Ishikawa (cell line): ENCODE data around the gene GPR52.

Source experiments
- CEBPB ChIP-seq: IDR thresholded peaks from 2 replicates; pipeline ENCODE4 v1.6.1; 2012
- CREB1 ChIP-seq: IDR thresholded peaks from 2 replicates; pipeline ENCODE4 v1.6.1; 2012; ENCODE audit warnings: low read depth
- EGR1 ChIP-seq: IDR thresholded peaks from 2 replicates; pipeline ENCODE4 v1.6.1; 2012
- EP300 ChIP-seq: IDR thresholded peaks from 2 replicates; pipeline ENCODE4 v1.6.1; 2012; ENCODE audit warnings: borderline replicate concordance
- FOXM1 ChIP-seq: IDR thresholded peaks from 2 replicates; pipeline ENCODE4 v1.6.1; 2012; ENCODE audit warnings: low read depth, borderline replicate concordance
- NFIC ChIP-seq: IDR thresholded peaks from 2 replicates; pipeline ENCODE4 v1.6.1; 2012
- RAD21 ChIP-seq: IDR thresholded peaks from 2 replicates; pipeline ENCODE4 v1.6.1; 2012; ENCODE audit warnings: low read depth
- TAF1 ChIP-seq: IDR thresholded peaks from 2 replicates; pipeline ENCODE4 v1.6.1; 2012; ENCODE audit warnings: low read depth, mild to moderate bottlenecking
- TCF12 ChIP-seq: IDR thresholded peaks from 2 replicates; pipeline ENCODE4 v1.6.1; 2012; ENCODE audit warnings: low read depth
- TEAD4 ChIP-seq: IDR thresholded peaks from 2 replicates; pipeline ENCODE4 v1.6.1; 2012
- YY1 ChIP-seq: IDR thresholded peaks from 2 replicates; pipeline ENCODE4 v1.6.1; 2012; ENCODE audit warnings: low read depth
- ZBTB7A ChIP-seq: IDR thresholded peaks from 2 replicates; pipeline ENCODE4 v1.6.1; 2012; ENCODE audit warnings: low read depth
- TF ChIP-seq, protein P1 (sequence below): IDR thresholded peaks from 2 replicates; pipeline ENCODE4 v1.6.1; 2012
- TF ChIP-seq, protein P2 (sequence below): IDR thresholded peaks from 2 replicates; pipeline ENCODE4 v1.6.1; 2012
- TF ChIP-seq, protein P3 (sequence below): IDR thresholded peaks from 2 replicates; pipeline ENCODE4 v1.6.1; 2012; ENCODE audit warnings: low read depth, mild to moderate bottlenecking

The GPR52 gene

DNA sequence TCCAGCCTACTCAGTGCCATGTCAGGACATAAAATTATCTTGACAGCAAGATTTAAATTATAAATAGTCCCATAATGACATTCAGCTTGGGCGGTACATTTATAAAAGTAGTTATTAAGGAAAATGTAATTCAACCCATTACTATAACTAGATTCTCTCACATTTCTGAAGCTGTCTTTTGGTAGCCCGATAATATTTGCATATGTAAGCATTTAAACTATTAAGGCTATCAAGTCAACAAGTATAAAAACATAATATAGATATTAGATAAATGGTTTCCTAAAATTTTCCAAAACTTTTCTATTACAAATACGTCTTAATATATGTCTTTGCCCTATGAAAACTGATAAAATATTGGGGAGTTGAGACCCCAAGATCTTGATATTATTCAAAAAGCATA is 21.6 kb upstream of the GPR52 start:
- TF ChIP-seq CREB1 (no peak), EGR1 (no peak), NFIC (no peak), CEBPB (no peak), TAF1 (no peak), EP300 (no peak), YY1 (no peak), RAD21 (no peak), FOXM1 (no peak), TEAD4 (no peak)
- TF ChIP-seq, protein P1, sequence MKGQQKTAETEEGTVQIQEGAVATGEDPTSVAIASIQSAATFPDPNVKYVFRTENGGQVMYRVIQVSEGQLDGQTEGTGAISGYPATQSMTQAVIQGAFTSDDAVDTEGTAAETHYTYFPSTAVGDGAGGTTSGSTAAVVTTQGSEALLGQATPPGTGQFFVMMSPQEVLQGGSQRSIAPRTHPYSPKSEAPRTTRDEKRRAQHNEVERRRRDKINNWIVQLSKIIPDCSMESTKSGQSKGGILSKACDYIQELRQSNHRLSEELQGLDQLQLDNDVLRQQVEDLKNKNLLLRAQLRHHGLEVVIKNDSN: no peak
- TF ChIP-seq, protein P2, sequence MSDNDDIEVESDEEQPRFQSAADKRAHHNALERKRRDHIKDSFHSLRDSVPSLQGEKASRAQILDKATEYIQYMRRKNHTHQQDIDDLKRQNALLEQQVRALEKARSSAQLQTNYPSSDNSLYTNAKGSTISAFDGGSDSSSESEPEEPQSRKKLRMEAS: no peak
- TF ChIP-seq, protein P3, sequence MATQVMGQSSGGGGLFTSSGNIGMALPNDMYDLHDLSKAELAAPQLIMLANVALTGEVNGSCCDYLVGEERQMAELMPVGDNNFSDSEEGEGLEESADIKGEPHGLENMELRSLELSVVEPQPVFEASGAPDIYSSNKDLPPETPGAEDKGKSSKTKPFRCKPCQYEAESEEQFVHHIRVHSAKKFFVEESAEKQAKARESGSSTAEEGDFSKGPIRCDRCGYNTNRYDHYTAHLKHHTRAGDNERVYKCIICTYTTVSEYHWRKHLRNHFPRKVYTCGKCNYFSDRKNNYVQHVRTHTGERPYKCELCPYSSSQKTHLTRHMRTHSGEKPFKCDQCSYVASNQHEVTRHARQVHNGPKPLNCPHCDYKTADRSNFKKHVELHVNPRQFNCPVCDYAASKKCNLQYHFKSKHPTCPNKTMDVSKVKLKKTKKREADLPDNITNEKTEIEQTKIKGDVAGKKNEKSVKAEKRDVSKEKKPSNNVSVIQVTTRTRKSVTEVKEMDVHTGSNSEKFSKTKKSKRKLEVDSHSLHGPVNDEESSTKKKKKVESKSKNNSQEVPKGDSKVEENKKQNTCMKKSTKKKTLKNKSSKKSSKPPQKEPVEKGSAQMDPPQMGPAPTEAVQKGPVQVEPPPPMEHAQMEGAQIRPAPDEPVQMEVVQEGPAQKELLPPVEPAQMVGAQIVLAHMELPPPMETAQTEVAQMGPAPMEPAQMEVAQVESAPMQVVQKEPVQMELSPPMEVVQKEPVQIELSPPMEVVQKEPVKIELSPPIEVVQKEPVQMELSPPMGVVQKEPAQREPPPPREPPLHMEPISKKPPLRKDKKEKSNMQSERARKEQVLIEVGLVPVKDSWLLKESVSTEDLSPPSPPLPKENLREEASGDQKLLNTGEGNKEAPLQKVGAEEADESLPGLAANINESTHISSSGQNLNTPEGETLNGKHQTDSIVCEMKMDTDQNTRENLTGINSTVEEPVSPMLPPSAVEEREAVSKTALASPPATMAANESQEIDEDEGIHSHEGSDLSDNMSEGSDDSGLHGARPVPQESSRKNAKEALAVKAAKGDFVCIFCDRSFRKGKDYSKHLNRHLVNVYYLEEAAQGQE: no peak

DNA sequence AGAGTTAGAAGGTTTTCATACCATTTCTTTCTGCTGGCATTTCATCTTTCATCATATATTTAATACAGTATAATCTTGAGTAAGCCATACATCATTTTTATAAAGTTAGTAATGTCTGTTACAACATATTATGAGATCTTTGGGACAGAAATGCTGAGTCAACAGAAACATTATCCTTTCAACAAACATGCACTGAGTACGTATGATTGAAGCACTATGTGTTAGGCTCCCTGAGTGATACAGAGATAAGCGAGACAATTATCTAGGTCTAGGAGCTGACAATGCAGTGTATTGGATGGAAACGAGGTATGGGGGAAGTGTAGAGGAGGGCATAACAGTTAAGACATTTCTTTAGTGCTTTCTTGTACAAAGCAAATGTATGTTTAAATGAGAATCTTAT is 19.7 kb upstream of the GPR52 start:
- TF ChIP-seq NFIC: no peak
- TF ChIP-seq TAF1: no peak
- no peak for TF ChIP-seq RAD21
- no peak for TF ChIP-seq TCF12
- no peak for TF ChIP-seq EGR1
- no peak for TF ChIP-seq CEBPB
- no peak for TF ChIP-seq FOXM1
- TF ChIP-seq, protein P1: no peak
- TF ChIP-seq TEAD4: no peak
- TF ChIP-seq YY1: no peak
- TF ChIP-seq CREB1: no peak

DNA sequence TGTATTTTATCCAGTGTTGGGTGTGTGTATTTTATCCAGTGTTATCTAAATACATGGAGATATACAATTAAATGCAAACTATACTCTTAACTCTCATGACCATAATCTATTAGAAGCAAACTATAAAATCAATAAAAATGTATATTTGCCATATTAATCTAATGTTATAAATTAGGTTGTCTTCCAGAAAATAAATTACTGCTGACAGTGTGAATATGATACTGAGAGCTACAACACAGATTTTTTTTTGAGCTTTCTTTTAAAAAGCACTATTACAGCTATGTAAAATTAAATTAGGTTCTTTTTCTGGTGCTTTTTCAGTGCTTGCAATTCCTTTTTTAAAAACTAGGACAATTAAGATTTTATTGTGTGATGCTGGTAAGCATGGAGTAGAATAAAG is 19.0 kb upstream of the GPR52 start:
- TF ChIP-seq EGR1: no peak
- no peak for TF ChIP-seq RAD21

DNA sequence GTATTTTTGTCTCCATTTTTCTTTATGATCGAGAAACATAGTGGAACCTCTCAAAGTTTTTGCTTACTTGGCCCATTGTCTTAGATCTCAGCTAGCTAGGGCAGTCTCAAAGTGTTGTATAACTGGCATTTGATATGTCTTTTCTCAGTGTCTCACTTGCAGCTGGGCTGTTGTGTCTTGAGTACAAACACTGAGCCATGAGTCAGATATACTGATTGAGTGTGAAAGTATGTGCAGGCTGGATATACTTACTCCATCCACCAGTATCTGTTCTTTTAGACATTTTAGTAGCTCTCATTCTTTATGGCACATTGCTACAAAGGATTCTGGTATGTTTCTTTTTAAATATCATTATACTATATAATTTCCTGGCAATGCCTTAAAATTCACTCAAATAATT is 14.3 kb upstream of the GPR52 start:
- TF ChIP-seq TAF1: no peak
- no peak for TF ChIP-seq CEBPB
- TF ChIP-seq NFIC: no peak
- TF ChIP-seq TCF12: no peak
- TF ChIP-seq, protein P3: no peak
- TF ChIP-seq, protein P1: no peak
- no peak for TF ChIP-seq EGR1
- TF ChIP-seq TEAD4: no peak
- no peak for TF ChIP-seq RAD21
- no peak for TF ChIP-seq YY1
- TF ChIP-seq CREB1: no peak
- TF ChIP-seq EP300: no peak
- TF ChIP-seq ZBTB7A: no peak
- TF ChIP-seq, protein P2: no peak
- no peak for TF ChIP-seq FOXM1

DNA sequence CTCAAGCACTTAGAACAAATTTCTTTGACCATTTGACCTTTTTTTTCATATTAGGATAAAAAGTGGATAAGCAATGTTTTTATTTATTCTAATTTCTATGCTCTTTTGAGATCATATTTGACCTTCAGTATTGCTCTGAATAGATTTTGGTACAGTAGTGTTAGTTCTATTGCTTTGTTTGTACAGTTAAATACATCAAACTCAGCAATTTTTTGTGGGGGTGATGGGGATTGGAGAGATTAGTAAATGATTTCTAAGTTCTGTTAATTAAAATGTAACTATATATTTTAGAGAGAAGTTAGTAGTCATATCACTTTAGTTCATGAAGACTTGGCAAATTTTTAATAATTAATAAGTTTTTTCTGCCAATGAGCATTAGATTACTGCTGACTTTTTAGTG is 2.4 kb upstream of the GPR52 start:
- TF ChIP-seq EGR1 (no peak), EP300 (no peak), NFIC (no peak), TEAD4 (no peak), CEBPB (no peak), YY1 (no peak), TAF1 (no peak), CREB1 (no peak), RAD21 (no peak), ZBTB7A (no peak), TCF12 (no peak)
- TF ChIP-seq, protein P1: no peak
- TF ChIP-seq, protein P3: no peak
- TF ChIP-seq, protein P2: no peak
